Body of pancreas (tissue), 4 donors: ENCODE measurements around the gene COBLL1.

ENCODE experiments used
- CTCF ChIP-seq, 7 experiments: fragments of 450-650 bp in 4 of 7; fragments of 200-600 bp in 3 of 7; sonication (generic) in 3 of 7; IDR thresholded peaks; one replicate each; pipeline ENCODE4 v1.5.1; 2016 to 2019; ENCODE audit warnings: antibody characterized with exemption in 7 of 7
- POLR2A ChIP-seq, 3 donors: fragments of 450-650 bp; IDR thresholded peaks; one replicate each; pipeline ENCODE4 v1.6.1; 2016; ENCODE audit warnings: antibody characterized with exemption in 3 of 3, mild to moderate bottlenecking in 2 of 3

GRCh38 chr2:164836907-164837306 lies 4.7 kb downstream of the COBLL1 start:
- TF ChIP-seq POLR2A (IDR thresholded peaks at IDR 0.05) (no peak), CTCF (IDR thresholded peaks at IDR 0.05) (no peak)
